Natural killer cell (primary cell): ENCODE results near the gene CD14. TPM values are rescaled to one million over a fixed set of nuclear protein-coding genes. Genes with fewer than 3 reads are reported as not detected.

ENCODE experiments used
- ATAC-seq, 3 donors: fragments of 150-1000 bp in 2 of 3; fragments of 200-7000 bp in 1 of 3; cut with Tn5 transposase; 1 replicate in 1 of 3; 2 replicates in 2 of 3; pipeline ENCODE4 v1.10.0; 2021; ENCODE audit warnings: mild to moderate bottlenecking in 2 of 3, moderate library complexity in 2 of 3
- DNase-seq, 2 donors: peaks; one replicate each; pipeline versions ENCODE4 v3.0.0 to v3.0.0-alpha.2; 2013 to 2021; ENCODE audit warnings: mixed read lengths in 1 of 2
- H3K27ac ChIP-seq: one replicate; pipeline ENCODE4 v1.5.1; 2013; ENCODE audit warnings: mild to moderate bottlenecking, low read length
- H3K27me3 ChIP-seq: one replicate; pipeline ENCODE4 v1.6.1; 2013; ENCODE audit warnings: low read length; ENCODE audit not compliant: control insufficient read depth, insufficient read depth
- H3K36me3 ChIP-seq: one replicate; pipeline ENCODE4 v1.6.1; 2013; ENCODE audit warnings: low read length; ENCODE audit not compliant: control insufficient read depth, insufficient read depth
- H3K4me1 ChIP-seq: one replicate; pipeline ENCODE4 v1.6.1; 2013; ENCODE audit warnings: low read length; ENCODE audit not compliant: control insufficient read depth, insufficient read depth
- H3K4me3 ChIP-seq: one replicate; pipeline ENCODE4 v1.5.1; 2013; ENCODE audit warnings: low read length
- H3K9me3 ChIP-seq: one replicate; pipeline ENCODE4 v1.6.1; 2013; ENCODE audit warnings: low read length; ENCODE audit not compliant: control insufficient read depth, insufficient read depth
- H3K27ac Mint-ChIP-seq, 2 donors: one replicate each; pipeline ENCODE4 v1.8.0; 2022; ENCODE audit warnings: mild to moderate bottlenecking in 2 of 2, mixed read lengths in 2 of 2, moderate library complexity in 1 of 2
- H3K27me3 Mint-ChIP-seq, 2 donors: one replicate each; pipeline ENCODE4 v1.8.0; 2022; ENCODE audit warnings: low read depth in 2 of 2, mixed read lengths in 2 of 2
- H3K36me3 Mint-ChIP-seq: one replicate; pipeline ENCODE4 v1.8.0; 2022; ENCODE audit warnings: mixed read lengths
- H3K4me1 Mint-ChIP-seq, 2 donors: one replicate each; pipeline ENCODE4 v1.8.0; 2022; ENCODE audit warnings: mixed read lengths in 2 of 2
- H3K4me3 Mint-ChIP-seq: one replicate; pipeline ENCODE4 v1.8.0; 2022; ENCODE audit warnings: mild to moderate bottlenecking, moderate library complexity, mixed read lengths
- H3K9me3 Mint-ChIP-seq, 2 donors: one replicate each; pipeline ENCODE4 v1.8.0; 2022; ENCODE audit warnings: mixed read lengths in 2 of 2
- CTCF ChIP-seq: fragments of 200-600 bp; IDR thresholded peaks from one replicate; pipeline ENCODE4 v1.8.0; 2022; ENCODE audit warnings: antibody characterized with exemption
- WGBS: methylation state at CpG from one replicate; pipeline ENCODE4 v1.1.7; 2013; ENCODE audit warnings: missing lambda C conversion rate; ENCODE audit not compliant: insufficient coverage; 5-methylcytosine and 5-hydroxymethylcytosine counted together
- intact Hi-C: fragments of 100-400 bp; cut with micrococcal nuclease; formaldehyde crosslinking; loops from one replicate; pipeline ENCODE4 v1.14.2; 2022
- total RNA-seq, 4 donors: library from RNA; stranded (reverse); fragments of 120-200 nt in 1 of 4; gene quantifications; one replicate each; pipeline versions ENCODE4 v1.2.3 to v1.2.4, GENCODE V29; 2013 to 2022

Gene CD14
- total RNA-seq, 3 donors from 2014 or later (not counting 1 experiment from before 2014, with no cell fraction given), result 1.4 to 15.9 (median 7.0) TPM

GRCh38 chr5:140602147-140602546, 30.8 kb downstream of the CD14 start:
- H3K4me3 Mint-ChIP-seq, result no peak overlapping the region
- no peak overlapping the region for H3K27ac Mint-ChIP-seq
- no peaks in the 10 kb centered on the region for H3K4me1 Mint-ChIP-seq
- no peaks in the 10 kb centered on the region for H3K36me3 Mint-ChIP-seq
- intact Hi-C loops, result no loop called here
- no peaks in the 10 kb centered on the region for H3K9me3 Mint-ChIP-seq
- DNase-seq (no peak), ATAC-seq (no peak)
- TF ChIP-seq CTCF, result no peak
- H3K36me3 ChIP-seq, result no peaks in the 10 kb centered on the region
- H3K27ac ChIP-seq, result no peak overlapping the region
- WGBS, result 87% methylated on average over 2 of the region's 4 CpGs
- no peak overlapping the region for H3K4me3 ChIP-seq
- no peaks in the 10 kb centered on the region for H3K9me3 ChIP-seq
- H3K27me3 ChIP-seq, result no peaks in the 10 kb centered on the region
- H3K4me1 ChIP-seq, result no peaks in the 10 kb centered on the region
- H3K27me3 Mint-ChIP-seq, result peaks cover 0 to 2% of the 10 kb centered on the region in 2 donors

- no peak overlapping the region for H3K4me3 Mint-ChIP-seq
- no peaks in the 10 kb centered on the region for H3K4me1 Mint-ChIP-seq
- no peak overlapping the region for H3K4me3 ChIP-seq
- no peaks in the 10 kb centered on the region for H3K36me3 Mint-ChIP-seq
- H3K4me1 ChIP-seq, result no peaks in the 10 kb centered on the region
- no peaks in the 10 kb centered on the region for H3K9me3 ChIP-seq
- no peaks in the 10 kb centered on the region for H3K9me3 Mint-ChIP-seq
- no peaks in the 10 kb centered on the region for H3K27me3 ChIP-seq
- H3K27ac Mint-ChIP-seq, result no peak overlapping the region
- no peak for TF ChIP-seq CTCF
- H3K36me3 ChIP-seq, result no peaks in the 10 kb centered on the region
- DNase-seq, result no peak
- no peak overlapping the region for H3K27ac ChIP-seq
- no peak for ATAC-seq
- H3K27me3 Mint-ChIP-seq, result peaks cover 0 to 2% of the 10 kb centered on the region in 2 donors
- intact Hi-C loops, result no loop called here
Measured at GRCh38 chr5:140600096-140600495, 32.9 kb downstream of the CD14 start.

GRCh38 chr5:140598836-140599235, 34.1 kb downstream of the CD14 start:
- Histone ChIP-seq H3K4me1 (peaks cover 7% of the 10 kb centered on the region), H3K4me3 (no peak overlapping the region), H3K27ac (no peak overlapping the region), H3K36me3 (no peaks in the 10 kb centered on the region), H3K9me3 (no peaks in the 10 kb centered on the region), H3K27me3 (no peaks in the 10 kb centered on the region)
- H3K4me1 Mint-ChIP-seq, result no peaks in the 10 kb centered on the region
- ATAC-seq, result no peak
- DNase-seq, result no peak
- peaks cover 0 to 2% of the 10 kb centered on the region in 2 donors for H3K27me3 Mint-ChIP-seq
- TF ChIP-seq CTCF, result no peak
- H3K4me3 Mint-ChIP-seq, result no peak overlapping the region
- 71% methylated on average over 2 of the region's 2 CpGs for WGBS
- H3K27ac Mint-ChIP-seq, result no peak overlapping the region
- no peaks in the 10 kb centered on the region for H3K9me3 Mint-ChIP-seq
- intact Hi-C loops, result no loop called here
- H3K36me3 Mint-ChIP-seq, result no peaks in the 10 kb centered on the region

GRCh38 chr5:140596321-140596741, 36.6 kb downstream of the CD14 start:
- no peaks in the 10 kb centered on the region for H3K9me3 Mint-ChIP-seq
- H3K4me3 Mint-ChIP-seq, result no peak overlapping the region
- H3K9me3 ChIP-seq, result no peaks in the 10 kb centered on the region
- H3K4me1 ChIP-seq, result peaks cover 7% of the 10 kb centered on the region
- no peak overlapping the region for H3K27ac Mint-ChIP-seq
- no peak overlapping the region for H3K4me3 ChIP-seq
- TF ChIP-seq CTCF, result no peak
- peaks cover 0 to 2% of the 10 kb centered on the region in 2 donors for H3K27me3 Mint-ChIP-seq
- ATAC-seq (no peak), DNase-seq (no peak)
- H3K4me1 Mint-ChIP-seq, result no peaks in the 10 kb centered on the region
- WGBS, result 95% methylated on average over 1 of the region's 1 CpG
- no peak overlapping the region for H3K27ac ChIP-seq
- intact Hi-C loops, result no loop called here
- H3K36me3 Mint-ChIP-seq, result no peaks in the 10 kb centered on the region
- no peaks in the 10 kb centered on the region for H3K27me3 ChIP-seq
- no peaks in the 10 kb centered on the region for H3K36me3 ChIP-seq
